ENCODE results near the gene ENAH.
"Not testable (repeated sequence)": the region's sequence is repeated elsewhere in the genome, so short reads cannot be mapped to it uniquely, and the experiment has no call there.

ENAH gene

DNA sequence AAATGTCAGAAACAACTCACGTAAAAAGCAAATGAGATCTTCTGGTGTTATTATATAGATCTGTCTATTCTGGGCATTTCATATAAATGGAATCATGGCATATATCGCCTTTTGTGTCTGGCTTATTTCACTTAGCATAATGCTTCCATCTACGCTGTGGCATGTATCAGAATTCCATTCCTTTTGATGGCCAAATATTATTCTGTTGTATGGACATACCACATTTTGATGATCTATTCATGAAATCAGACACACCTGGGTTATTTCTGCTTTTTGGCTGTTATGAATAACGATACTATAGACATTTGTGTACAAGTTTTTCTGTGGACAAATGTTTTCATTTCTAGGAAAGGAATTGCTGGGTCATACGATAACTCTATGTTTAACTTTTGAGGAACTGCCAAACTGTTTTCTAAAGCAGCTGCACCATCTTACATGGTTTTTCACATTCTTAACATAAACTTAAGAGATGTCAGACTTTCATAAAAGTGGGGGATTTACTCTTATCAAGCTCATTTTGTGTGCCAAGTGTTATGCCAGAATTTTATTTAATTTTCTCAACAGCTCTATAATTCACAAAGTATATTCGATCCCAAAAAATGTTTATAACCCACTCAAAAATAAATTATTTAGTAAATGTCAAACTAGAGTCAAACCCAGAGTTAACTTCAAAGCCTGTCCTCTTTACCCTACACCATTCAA, 7.6 kb downstream of the ENAH start:
- DNase-seq (ENCODE audit: low read depth) = no peak

DNA sequence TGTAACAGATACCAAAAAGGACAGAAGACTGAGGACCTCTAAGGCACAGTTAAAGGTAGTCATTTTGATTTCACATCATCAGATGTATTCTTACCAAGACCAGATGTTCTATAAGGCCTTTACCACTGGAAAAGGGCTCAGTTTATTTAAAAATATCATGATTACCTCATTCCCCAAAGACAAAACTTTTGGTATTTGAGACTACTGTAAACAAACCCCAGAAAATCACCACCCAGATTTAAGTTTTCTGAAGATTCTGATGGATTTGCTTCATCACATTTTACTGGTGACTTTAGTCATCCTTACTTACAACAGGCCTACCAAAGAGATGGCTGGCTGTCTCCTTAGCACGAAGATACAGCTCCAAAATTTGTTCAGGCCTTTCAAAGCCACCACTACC, 8.3 kb downstream of the ENAH start:
- DNase-seq (ENCODE audit: low read depth) = no peak

DNA sequence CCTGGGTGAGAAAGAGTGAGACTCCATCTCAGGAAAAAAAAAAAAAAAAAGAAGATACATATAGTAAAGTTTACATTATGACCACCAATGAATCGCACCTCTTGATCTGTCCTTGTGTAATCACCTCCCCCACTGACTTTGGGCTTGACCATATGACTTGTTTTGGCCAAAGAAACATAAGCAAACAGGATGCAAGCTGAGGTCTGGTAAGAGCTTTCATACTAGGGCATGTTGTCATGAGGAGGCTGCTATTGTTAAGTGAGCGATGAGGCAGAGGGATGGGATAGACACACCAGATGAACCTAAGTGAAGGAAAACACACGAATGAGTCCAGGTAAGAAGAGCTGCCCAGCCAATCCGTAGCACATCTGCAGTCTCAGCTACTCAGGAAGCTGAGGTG, 10.7 kb downstream of the ENAH start:
- no peak for DNase-seq (ENCODE audit: low read depth)

DNA sequence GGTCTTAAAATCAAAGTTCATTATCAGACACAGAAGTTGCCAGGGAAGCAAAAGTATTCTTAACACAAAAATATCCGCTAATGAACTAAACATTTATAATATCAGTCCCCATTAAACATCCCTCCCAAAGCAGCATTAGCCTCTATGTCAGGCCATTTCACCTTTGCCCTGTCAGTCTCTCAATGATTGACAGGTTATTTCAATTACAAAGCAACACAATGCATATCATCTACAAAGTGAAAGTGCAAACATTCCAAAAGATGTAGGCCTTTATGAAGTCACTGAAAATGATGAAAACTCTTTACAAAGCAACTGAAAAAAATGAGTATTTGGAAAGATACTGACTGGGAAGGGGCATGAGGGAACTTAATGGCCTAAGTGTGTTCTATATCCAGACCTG, 14.1 kb downstream of the ENAH start:
- DNase-seq (ENCODE audit: low read depth) = no peak

DNA sequence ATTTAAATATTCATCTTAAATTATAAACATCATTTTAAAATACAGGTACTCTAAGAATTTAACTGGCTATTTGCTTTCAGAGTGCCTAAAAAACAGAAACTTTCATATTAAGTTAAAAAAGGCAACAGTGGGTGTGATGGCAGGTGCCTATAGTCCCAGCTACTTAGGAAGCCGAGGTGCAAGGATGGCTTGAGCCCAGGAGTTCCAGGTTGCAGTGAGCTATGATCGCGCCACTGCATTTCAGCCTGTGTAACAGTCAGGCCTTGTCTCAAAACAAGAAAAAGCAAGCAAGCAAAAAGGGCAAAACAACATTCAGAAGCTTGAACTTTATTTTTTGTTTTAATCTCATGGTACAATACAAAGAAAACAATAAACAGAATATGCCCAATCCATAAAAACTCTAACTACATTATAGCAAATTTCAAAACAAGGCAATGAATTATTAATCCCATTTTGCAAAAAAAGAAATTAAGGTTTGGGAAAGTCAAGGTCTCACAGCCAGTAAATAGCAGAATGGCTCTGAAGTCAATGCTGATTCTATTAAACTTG, 15.2 kb downstream of the ENAH start:
- DNase-seq (ENCODE audit: low read depth) = no peak

DNA sequence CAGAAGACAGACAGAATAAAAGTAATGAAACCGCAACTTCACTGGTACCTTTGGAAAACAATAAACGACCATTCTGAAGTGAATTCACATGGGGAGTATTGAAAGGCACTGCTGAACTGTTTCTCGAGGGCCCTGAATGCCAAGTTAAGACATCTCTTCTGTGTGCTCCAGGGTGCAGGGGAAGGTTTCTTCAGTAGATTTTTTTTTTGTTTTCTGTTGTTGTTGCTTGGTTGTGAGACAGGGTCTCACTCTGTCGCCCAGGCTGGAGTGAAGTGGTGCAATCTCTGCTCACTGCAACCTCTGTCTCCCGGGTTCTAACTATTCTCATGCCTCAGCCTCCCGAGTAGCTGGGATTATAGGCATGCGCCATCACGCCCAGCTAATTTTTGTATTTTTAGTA, 15.9 kb downstream of the ENAH start:
- DNase-seq (ENCODE audit: low read depth) = not testable (repeated sequence)

DNA sequence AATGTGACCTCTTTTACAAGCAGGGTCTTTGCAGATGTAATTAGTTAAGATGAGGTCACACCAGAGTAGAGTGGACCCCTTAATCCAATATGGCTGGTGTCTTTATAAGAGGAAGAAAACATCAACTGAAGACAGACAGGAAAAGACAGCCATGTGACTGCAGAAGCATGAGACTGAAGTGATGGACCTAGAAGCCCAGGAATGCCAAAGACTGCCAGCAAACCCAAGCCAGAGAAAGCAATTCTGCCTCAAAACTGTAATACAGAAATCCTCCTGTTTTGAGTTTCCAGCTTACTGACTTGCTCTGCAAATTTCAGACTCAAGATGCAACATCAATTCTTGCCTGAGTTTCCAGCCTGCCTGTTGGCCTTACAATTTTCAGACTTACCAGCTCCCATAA, 17.3 kb downstream of the ENAH start:
- DNase-seq (ENCODE audit: low read depth) = no peak

DNA sequence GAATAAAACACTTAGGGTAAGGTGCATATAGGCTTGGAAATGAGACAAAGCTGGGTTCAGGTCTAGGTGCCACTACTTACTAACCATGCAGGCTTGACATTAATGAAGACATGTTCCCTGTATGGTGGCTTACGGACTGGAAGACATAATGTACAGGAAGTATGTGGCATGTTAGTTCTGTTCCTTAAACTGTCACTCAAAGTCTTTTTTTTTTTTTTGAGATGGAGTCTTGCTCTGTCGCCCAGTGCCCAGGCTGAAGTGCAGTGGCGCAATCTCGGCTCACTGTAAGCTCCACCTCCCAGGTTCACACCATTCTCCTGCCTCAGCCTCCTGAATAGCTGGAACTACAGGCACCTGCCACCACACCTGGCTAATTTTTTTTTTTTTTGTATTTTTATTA, 20.1 kb downstream of the ENAH start:
- not testable (repeated sequence) for DNase-seq (ENCODE audit: low read depth)

DNA sequence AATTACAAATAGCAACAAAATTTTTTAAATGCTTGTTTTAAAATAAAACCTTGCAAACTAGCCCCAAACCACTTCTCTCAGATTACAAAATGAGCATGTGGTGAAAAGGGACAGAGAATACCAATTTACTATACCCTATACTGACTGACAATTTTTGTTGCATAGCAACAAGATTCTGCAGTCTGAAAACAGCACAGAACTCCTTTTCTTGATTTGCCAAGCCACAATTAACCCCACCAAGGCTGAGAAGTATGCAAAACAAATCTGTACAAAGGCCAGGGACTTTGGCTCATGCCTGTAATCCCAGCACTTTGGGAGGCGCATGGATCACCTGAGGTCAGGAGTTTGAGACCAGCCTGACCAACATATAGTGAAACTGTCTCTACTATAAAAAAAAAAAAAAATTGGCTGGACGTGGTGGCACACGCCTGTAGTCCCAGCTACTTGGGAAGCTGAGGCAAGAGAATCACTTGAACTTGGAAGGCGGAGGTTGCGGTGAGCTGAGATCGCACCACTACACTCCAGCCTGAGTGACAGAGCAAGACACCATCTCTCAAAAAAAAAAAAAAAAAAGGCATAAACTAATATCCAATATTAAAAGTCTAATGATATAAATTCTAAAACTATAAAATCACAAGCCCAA, 21.8 kb downstream of the ENAH start:
- DNase-seq (ENCODE audit: low read depth) = no peak

DNA sequence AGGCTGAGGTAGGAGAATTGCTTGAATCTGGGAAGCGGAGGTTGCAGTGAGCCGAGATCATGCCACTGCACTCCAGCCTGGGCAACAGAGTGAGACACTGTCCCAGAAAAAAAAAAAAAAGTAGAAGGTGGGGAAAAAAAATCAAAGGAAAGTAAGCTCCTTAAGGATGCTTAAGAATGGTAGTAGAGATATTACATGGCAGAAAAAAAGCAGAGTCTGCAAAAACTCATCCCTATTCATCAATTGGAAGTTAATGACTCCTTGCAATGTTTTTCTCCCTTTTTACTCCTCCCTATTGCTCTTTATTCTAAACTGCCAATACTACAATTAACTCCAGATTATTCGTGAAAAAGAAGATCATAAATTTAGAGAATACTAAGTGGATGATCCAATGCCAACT, 23.4 kb downstream of the ENAH start:
- no peak for DNase-seq (ENCODE audit: low read depth)

DNA sequence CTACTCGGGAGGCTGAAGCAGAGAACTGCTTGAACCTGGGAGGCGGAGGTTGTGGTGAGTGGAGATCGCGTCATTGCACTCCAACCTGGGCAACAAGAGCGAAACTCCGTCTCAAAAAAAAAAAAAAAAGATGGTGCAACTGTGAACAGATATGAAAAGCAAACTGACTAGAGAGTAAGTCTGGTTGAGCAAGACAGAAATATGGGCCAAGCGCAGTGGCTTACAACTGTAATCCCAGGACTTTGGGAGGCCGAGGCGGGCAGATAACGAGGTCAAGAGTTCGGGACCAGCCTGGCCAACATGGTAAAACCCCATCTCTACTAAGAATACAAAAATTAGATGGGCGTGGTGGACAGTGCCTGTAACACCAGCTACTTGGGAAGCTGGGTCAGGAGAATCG, 24.1 kb downstream of the ENAH start:
- DNase-seq (ENCODE audit: low read depth) = not testable (repeated sequence)

DNA sequence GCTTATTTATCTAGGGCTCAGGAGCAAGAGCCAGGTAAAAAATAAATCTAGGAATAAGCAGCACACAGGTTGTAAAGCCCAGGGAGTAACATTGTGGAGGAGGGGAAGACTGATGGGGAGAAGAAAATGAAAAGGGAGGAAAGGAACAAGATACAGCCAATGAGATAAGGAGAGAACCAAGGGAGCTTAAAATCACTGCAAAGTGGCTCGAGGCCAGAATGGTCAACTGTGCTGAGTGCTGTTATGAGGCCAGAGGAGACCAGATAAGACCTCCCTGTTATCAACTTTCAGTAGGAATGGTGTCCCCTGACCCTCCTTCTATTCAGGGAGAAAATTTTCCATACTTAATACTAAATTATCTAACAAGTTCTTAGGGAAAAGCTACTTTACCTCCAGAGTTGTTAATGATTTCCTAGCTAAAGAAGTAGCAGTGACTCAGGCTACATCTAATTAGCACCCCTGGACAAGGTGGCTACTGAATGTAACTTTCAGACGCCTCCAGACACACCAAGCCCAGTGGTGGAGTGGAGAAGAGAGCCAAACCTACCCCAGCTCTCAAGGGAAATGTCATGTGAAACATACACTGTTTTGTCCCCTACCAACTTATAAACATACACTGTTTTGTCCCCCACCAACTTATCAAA, 25.5 kb downstream of the ENAH start:
- no peak for DNase-seq (ENCODE audit: low read depth)

DNA sequence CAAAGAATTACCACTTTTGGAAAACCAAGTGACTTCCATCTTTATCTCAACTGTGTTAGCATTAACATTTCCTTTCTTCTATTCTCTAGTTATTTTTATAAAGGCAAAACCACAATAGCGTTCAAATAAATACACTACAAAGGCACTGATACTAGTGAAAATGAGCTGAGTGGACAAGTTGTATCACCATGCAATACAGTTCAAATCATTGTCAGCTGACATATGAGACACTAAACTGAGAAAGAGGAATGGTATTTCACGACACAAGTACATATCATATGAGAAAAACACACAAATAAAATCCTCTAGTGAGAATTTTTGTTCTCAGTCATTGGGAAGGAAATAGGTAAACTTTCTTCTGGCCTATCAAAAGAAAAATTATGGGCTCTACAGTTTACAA, 26.2 kb downstream of the ENAH start:
- no peak for DNase-seq (ENCODE audit: low read depth)

DNA sequence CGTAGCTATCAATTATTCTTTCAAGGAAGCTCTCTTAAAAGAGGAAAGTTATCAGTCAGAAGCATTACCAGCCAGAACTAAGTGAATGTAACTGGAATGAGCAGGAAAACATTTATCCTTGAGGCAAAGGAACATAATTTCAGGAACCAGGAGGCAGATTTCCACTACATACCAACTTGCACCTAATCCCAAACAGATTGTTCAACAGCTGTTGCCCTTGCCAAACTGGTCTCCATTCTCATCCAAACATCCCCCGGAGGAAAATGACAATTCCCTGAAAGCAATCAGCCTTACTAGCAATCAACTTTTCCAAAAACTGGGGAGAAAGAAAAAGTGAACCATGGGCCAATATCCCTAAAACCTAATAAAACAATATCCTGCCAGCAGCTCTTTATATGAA, 35.0 kb downstream of the ENAH start:
- DNase-seq (ENCODE audit: low read depth) = no peak

DNA sequence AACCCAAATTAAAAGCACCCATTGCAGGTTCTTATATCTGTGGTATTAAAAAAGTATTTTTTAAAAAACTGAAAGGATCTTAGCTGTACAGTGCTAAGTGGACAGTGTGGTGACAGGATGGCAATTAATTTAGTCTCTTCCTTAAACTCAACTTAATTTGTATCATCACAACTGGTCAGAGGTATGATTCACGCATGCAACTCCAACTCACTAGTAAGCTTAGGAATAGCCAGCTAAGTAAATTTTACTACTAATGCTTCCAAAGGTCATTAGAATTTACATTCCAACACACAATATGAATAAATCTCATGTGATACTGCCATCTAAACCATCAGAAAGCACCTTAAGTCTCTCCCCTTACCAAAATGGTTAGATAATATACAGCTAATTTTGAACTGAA, 35.4 kb downstream of the ENAH start:
- DNase-seq (ENCODE audit: low read depth) = no peak

DNA sequence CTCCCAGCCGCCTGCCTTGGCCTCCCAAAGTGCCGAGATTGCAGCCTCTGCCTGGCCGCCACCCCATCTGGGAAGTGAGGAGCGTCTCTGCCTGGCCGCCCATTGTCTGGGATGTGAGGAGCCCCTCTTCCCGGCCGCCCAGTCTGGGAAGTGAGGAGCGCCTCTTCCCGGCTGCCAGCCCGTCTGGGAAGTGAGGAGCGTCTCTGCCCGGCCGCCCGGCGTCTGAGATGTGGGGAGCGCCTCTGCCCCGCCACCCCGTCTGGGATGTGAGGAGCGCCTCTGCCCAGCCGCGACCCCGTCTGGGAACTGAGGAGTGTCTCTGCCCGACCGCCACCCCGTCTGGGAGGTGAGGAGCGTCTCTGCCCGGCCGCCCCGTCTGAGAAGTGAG, 37.5 kb downstream of the ENAH start:
- DNase-seq (ENCODE audit: low read depth) = not testable (repeated sequence)

DNA sequence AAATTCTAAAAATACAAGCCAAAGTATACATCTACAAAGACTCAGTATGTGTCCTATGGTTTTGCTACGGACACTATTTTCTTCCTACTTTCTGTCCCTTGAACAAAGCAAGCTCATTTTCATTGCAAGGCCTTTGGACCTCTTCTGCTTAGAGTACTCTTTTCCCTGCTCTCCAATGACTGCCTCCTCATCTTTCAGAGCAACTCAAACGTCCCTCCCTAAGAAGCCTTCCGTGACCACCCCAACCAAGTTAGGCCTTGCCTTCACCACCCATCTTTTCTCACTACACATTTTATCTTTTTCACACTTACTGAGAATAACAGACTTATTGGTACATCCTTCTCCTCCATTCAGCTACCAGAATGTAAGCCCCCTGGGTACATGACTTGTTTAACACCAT, 39.9 kb downstream of the ENAH start:
- DNase-seq (ENCODE audit: low read depth) = no peak

DNA sequence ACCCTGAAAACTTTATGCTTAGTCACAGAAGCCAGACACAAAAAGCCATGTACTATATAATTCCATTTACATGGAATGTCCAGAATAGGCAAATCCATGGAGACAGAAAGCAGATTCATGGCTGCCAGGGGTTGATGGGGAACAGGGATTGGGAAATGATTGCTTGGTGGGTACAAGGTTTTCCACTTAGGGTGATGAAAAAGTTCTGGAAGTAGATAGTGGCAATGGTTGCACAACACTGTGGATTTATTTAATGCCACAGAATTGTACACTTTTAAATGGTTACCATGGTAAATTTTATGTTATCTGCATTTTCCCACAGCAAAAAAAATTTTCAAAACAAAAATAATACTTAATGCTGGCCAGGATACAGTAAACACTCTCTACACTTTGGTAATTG, 40.6 kb downstream of the ENAH start:
- no peak for DNase-seq (ENCODE audit: low read depth)

DNA sequence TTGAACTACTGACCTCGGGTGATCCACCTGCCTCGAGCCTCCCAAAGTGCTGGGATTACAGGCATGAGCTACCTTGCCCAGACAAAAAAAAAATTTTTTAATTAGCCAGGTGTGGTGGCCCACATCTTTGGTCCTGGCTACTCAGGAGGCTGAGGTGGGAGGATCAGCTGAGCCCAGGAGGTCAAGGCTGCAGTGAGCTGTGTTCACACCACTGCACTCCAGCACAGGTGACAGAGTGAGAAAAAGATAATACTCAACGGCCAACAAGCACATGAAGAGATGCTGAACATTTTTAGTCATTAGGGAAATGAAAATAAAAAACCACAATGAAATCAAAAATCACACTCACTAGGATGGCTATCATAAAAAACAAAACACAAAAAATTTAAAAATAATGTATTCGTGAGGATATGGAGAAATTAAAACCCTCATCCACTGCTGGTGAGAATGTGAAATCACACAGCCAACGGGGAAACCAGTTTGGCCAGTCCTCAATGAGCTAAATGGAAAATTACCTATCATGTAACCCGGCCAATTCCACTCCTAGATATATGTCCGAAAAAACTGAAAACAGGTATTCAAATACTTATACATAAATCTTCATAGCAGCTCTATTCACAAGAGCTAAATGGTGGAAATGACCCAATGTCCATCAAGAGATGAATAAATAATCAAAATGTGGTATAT, 41.2 kb downstream of the ENAH start:
- no peak for DNase-seq (ENCODE audit: low read depth)

DNA sequence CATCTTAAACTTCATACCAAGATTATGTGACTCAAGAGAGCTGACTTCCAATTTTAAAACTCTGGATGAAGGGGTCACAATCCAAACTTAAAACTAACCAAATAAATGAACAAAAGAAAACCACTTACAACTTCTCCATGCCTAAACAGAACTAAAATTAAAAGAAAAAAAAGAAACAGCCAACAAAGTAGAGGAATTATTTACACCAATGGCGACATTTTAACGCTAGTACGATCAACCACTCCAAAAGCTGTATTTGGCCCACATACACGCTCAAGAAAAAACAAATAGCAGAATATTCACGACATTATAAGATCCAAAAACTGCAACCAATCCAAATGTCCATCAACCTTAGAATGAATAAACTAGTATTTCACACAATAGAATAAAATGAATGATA, 42.4 kb downstream of the ENAH start:
- no peak for DNase-seq (ENCODE audit: low read depth)

DNA sequence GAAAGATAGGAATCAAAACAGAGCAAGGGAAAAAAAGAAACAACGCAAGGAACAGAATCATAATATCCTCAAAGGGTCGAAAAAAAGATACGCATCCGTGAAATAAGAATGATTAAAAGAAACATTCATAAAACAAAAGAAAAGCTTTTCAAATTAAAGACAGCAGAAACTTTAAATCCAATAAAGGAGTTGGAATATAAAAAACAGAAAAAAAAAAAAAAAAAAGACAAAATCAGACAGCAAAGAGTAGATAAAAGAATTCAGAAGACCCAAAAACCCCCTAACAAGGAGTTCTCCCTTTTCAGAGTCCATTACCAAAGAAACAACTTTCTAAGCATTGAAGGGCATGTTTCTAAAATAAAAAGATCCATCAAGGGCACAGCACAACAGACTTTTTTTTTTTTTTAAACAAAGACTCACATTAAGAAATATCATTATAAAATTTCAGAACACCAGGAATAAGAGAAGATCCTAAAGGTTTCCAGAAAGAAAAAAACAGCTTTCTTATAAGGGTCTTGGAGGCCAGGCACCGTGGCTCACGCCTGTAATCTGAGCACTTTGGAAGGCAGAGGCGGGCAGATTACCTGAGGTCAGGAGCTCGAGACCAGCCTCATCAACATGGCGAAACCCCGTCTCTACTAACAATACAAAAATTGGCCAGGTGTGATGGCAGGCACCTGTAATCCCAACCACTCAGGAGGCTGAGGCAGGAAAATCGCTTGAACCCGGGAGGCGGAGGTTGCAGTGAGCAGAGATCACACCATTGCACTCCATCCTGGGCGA, 44.7 kb downstream of the ENAH start:
- no peak for DNase-seq (ENCODE audit: low read depth)

DNA sequence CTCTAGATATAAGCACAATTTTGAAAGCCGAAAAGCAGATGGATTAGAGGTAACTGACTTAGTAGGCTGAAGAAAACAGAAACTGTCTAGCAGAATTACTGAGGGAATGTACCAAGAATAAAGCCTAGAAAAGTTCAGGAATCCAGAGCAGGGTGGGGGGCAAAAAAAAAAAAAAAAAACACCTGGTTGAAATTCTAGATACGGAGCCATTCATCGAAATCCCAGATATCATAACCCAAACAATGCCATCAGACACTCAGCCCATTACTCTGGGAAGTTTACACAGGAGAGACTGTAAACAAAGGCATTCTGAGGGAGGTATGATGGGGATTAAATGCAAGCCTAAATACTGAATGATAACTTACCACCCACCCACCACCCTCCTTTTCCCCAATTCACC, 45.6 kb downstream of the ENAH start:
- DNase-seq (ENCODE audit: low read depth) = no peak
